ENCODE data around the gene ZNF780A. TPM values are rescaled to one million over a fixed set of nuclear protein-coding genes. Genes with fewer than 3 reads are reported as not detected.

Gene ZNF780A
- total RNA-seq, 1 experiment from 2014 or later, result 28.0 TPM

DNA sequence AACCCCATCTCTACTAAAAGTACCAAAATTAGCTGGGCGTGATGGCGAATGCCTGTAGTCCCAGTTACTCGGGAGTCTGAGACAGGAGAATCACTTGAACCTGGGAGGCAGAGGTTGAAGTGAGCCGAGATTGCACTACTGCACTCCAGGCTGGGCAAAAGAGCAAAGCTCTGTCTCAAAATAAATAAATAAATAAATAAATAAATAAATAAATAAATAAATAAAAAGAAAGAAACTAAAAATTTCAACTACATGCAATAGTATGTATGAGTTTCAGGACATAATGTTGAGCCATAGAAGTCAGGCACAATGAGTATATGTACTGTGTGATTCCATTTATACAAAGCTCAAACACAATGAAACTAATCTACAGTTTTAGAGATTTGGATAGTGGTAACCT, 12.9 kb upstream of the ZNF780A start:
- Histone ChIP-seq H3K9me3 (replicated peaks) (no peaks in the 10 kb centered on the region), H3K4me1 (no peaks in the 10 kb centered on the region), H3K27me3 (no peaks in the 10 kb centered on the region), H3K36me3 (no peaks in the 10 kb centered on the region), H3K27ac (no peak overlapping the region), H3K4me3 (no peak overlapping the region)
- DNase-seq, result no peak

DNA sequence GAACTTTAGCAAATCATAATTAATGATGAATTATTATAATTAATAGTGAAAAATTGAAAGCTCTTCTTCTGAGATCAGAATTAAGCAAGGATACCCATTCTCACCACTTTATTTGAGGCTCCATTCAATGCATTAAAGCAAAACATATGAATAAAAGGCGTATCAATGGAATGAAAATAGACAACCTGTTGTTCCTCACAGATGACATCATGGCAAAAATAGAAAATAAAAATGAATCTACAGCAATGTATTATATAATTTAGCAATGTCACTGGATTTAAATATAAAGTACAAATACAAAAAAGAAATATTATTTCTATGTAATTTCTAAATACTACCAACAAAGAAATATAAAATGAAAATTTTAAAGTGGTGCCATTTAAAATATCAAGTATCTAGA, 11.1 kb upstream of the ZNF780A start:
- no peaks in the 10 kb centered on the region for H3K4me1 ChIP-seq
- no peaks in the 10 kb centered on the region for H3K9me3 ChIP-seq (replicated peaks)
- no peaks in the 10 kb centered on the region for H3K36me3 ChIP-seq
- no peak overlapping the region for H3K27ac ChIP-seq
- no peak for DNase-seq
- H3K27me3 ChIP-seq, result no peaks in the 10 kb centered on the region
- no peak overlapping the region for H3K4me3 ChIP-seq

DNA sequence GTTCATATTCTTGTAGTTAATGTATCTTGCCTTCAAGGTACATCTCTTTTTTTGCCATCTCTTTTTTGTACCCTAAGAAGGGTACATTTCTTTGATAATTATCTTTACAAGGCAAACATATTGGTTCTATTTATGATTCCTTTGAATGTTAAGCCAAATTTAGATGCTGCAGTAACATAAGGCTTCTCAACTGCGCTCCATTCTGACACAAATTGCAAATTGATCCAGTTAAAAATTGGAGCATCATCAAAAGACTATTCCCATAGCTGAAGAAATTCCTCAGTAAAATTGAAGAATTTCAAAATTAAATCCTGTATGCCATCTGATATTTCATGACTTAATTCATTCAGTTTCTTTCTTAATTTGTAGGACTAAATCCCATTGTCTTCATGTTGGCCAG, 2.7 kb upstream of the ZNF780A start:
- no peaks in the 10 kb centered on the region; the same call in 1 of the 2 replicates for H3K36me3 ChIP-seq
- H3K4me3 ChIP-seq, result no peak overlapping the region
- H3K27me3 ChIP-seq, result no peaks in the 10 kb centered on the region
- H3K9me3 ChIP-seq (replicated peaks), result no peaks in the 10 kb centered on the region; the same call in 1 of the 2 replicates
- H3K4me1 ChIP-seq, result no peaks in the 10 kb centered on the region
- no peak for DNase-seq
- H3K27ac ChIP-seq, result no peak overlapping the region

DNA sequence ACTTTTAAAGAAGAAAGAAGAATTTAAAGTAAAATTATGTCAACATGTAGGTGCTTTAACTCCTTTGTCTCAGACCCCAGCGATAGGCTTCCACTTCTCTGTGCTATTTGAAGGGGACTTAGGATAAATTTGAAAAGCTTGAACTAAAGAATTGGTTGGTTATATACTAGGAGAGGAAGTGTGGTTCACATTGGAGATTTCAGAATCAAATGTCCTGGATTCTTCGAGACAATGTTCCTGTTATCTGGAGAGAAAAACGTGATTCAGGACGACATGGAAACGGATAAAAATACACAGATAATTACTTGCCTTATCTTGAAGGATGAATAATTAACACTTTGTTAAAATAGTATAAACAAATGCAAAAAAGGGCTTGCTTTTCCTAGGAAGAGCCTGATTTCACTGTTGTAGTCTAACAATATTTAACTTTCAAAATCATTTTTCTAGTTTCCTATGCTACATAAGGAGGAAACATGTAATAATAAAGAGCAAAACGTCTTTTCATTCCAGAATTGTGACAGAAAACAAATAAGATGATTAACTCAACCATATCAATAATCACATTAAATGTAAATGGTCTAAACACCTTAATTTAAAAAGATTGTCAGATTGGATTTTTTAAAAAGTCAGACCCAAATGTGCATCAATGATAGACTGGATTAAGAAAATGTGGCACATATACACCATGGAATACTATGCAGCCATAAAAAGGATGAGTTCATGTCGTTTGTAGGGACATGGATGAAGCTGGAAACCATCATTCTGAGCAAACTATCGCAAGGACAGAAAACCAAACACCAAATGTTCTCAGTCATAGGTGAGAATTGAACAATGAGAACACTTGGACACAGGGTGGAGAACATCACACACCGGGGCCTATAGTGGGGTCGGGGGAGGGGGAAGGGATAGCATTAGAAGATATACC, 724 bp upstream of the ZNF780A start:
- Histone ChIP-seq H3K27ac (peak overlapping the region; percentile 73), H3K36me3 (peaks cover 4% of the 10 kb centered on the region), H3K9me3 (replicated peaks) (no peaks in the 10 kb centered on the region; the same call in 1 of the 2 replicates), H3K4me3 (peak overlapping the region; percentile 75), H3K4me1 (no peaks in the 10 kb centered on the region), H3K27me3 (no peaks in the 10 kb centered on the region)
- DNase-seq, result no peak

DNA sequence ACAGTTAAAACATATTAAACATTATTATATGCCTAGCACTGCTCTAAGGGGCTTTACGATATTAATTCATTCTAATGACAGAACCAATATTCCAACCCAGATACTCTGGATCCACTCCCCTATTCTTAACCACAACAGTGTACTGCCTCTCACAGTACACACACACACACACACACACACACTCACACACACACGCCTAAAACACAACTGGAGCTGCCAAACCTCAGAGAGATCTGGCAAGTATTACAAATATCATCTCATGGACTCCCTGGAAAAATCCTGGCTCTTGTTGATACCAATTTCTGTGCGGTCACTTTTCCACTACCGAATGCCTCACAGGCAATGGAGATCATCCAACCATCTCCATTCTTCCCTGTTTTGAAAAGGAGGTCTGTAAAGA, 1.3 kb downstream of the ZNF780A start:
- Histone ChIP-seq H3K27me3 (no peaks in the 10 kb centered on the region), H3K4me3 (peak overlapping the region; percentile 75), H3K4me1 (no peaks in the 10 kb centered on the region), H3K36me3 (peaks cover 8% of the 10 kb centered on the region), H3K27ac (no peak overlapping the region), H3K9me3 (replicated peaks) (no peaks in the 10 kb centered on the region; the same call in 1 of the 2 replicates)
- DNase-seq, result peak in 1 of 2 experiments; percentile 13

DNA sequence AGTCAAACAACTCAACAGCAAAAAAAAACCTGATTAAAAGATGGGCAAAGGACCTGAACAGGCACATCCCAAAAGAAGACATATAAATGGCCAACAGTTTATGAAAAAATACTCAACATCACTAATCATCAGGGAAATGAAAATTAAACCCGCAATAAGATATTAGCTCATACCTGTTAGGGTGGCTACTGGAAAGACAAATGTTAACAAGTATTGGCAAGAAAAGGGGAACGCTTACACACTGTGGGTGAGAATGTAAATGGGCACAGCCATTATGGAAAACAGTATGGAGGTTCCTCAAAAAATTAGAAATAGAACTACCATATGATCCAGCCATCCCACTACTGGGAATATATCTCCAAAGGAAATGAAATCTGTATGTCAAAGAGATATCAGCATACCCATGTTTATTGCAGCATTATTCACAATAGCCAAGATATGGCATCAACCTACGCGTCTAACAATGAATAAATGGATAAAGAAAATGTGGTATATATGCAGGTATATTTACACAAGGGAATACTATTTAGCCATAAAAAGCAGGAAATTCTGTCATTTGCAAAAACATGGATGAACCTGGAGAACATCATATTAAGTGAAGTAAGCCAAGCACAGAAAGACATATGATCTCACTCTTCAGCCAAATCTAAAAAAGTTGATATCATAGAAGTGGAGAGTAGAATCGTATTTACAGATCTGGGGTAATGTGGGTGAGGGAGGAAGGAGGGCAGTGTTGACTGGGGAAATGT, 2.3 kb downstream of the ZNF780A start:
- Histone ChIP-seq H3K36me3 (peaks cover 8% of the 10 kb centered on the region; the same call in 1 of the 2 replicates), H3K4me3 (no peak overlapping the region), H3K27ac (no peak overlapping the region), H3K27me3 (no peaks in the 10 kb centered on the region), H3K9me3 (replicated peaks) (no peaks in the 10 kb centered on the region; the same call in 1 of the 2 replicates), H3K4me1 (no peaks in the 10 kb centered on the region)
- no peak for DNase-seq

DNA sequence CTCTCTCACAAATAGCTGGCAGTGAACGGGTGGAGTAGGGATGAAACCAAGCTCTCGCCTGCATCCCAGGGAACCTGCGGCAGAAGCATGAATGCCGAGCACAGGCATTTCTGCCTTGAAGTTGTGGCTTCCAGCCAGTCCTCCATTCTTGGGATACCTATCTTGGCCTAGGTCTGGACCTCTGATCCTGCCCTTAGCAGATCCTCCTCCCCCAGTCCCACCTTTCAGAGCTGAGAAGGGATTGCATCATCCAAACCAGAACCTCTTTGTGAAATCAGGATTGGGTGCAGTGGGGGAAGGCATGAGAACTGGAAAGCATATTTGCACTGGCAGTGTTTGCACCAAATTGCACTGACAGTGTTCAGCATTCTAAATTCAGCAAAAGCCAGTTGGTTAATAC, 5.8 kb downstream of the ZNF780A start:
- no peak for DNase-seq
- Histone ChIP-seq H3K27ac (no peak overlapping the region), H3K4me1 (no peaks in the 10 kb centered on the region)

DNA sequence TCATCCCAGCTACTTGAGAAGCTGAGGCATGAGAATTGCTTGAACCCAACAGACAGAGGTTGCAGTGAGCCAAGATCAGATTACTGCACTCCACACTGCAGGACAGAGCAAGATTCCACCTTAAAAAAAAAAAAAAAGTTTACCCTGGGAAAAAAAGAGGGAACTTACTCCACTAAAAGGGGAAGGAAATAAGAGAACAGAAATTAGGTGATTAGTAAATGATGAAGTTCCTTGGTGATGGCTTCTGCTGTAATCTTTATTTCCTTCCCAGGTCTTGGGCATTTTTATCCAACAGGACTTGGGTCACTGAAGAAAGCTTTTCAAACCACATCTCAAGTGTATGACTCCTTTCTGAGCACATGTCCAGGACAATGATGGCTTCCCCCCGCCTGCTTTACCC, 9.3 kb downstream of the ZNF780A start:
- H3K36me3 ChIP-seq, result peaks cover 60% of the 10 kb centered on the region
- H3K27ac ChIP-seq, result no peak overlapping the region
- no peak overlapping the region for H3K4me3 ChIP-seq
- H3K9me3 ChIP-seq (replicated peaks), result no peaks in the 10 kb centered on the region; the same call in none of the 2 replicates
- no peak for DNase-seq
- H3K4me1 ChIP-seq, result no peaks in the 10 kb centered on the region
- H3K27me3 ChIP-seq, result no peaks in the 10 kb centered on the region

More for the DNA sequence above, 5.8 kb downstream of the ZNF780A start:
- Histone ChIP-seq H3K36me3 (peaks cover 33% of the 10 kb centered on the region), H3K9me3 (replicated peaks) (no peaks in the 10 kb centered on the region; the same call in none of the 2 replicates), H3K4me3 (no peak overlapping the region), H3K27me3 (no peaks in the 10 kb centered on the region)

DNA sequence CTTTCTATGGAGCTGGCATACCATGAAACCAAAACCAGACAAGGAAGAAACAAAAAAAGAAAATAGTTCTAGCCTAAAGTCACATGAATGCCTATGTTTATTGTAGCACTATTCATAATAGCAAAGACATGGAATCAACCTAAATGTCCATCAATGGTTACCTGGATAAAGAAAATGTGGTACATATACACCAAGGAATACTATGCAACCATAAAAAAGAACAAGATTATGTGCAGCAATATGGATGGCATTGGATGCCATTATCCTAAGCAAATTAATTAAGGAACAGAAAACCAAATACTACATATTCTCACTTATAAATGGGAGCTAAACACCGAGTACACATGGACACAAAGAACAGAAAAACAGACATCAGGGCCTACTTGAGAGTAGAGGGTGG, 10.5 kb downstream of the ZNF780A start:
- Histone ChIP-seq H3K9me3 (replicated peaks) (peaks cover 2% of the 10 kb centered on the region), H3K27ac (no peak overlapping the region)

DNA sequence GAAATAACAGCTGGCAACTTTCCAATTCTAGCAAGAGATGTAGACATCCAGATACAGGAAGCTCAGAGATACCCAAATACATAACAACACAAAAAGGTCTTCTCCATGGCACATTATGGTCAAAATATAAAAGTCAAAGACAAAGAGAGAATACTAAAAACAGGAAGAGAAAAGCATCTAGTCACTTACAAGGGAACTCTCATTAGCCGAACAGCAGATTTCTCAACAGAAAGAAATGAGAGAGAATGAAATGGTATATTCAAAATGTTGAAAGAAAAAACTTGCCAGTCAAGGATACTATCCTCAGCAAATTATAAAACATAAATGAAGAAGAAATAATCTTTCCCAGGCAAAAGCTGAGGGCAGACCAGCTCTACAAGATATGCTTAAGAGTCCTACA, 12.4 kb downstream of the ZNF780A start:
- DNase-seq, result no peak
- H3K27me3 ChIP-seq, result no peaks in the 10 kb centered on the region
- H3K36me3 ChIP-seq, result peaks cover 85% of the 10 kb centered on the region
- no peak overlapping the region for H3K27ac ChIP-seq
- H3K4me1 ChIP-seq, result no peaks in the 10 kb centered on the region
- no peak overlapping the region for H3K4me3 ChIP-seq
- H3K9me3 ChIP-seq (replicated peaks), result peaks cover 13% of the 10 kb centered on the region

More for the DNA sequence above, 10.5 kb downstream of the ZNF780A start:
- no peak for DNase-seq
- peaks cover 71% of the 10 kb centered on the region for H3K36me3 ChIP-seq
- H3K27me3 ChIP-seq, result no peaks in the 10 kb centered on the region
- H3K4me3 ChIP-seq, result no peak overlapping the region
- no peaks in the 10 kb centered on the region for H3K4me1 ChIP-seq

DNA sequence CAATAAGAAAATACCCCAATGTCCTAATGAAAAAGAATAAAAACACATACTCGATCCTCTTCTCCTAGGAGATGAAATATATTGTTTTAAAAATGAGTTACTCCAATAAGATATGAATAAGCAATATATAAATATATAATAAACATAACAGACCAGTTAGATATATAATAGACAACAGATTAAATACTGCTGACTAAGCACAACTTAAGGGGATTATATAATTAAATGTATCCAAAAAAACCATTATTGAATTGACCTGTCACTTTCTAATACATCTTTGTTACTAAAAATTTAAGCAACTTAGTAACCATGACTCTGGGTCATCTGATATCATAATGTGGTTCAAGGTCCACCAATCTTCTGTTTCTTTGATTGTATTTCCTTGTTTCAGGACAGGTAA, 20.7 kb downstream of the ZNF780A start:
- peaks cover 22% of the 10 kb centered on the region for H3K36me3 ChIP-seq

DNA sequence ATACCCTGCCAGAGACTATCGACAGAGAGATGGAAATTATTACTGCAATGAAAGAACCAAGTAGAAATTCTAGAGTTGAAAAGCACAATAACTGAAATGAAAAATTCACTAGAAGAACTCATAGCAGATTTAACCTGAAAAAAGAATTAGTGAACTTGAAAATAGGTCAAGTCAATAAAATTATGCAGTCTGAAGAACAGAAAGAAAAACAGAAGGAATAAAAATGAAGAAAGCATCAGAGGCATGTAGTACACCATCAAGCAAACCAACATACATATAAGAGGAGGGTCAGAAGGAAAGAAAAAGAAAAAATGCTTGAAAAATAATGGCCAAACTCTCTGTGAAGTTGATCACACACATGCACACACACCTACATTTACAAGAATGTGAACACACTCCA, 31.1 kb downstream of the ZNF780A start:
- Histone ChIP-seq H3K27ac (no peak overlapping the region), H3K27me3 (no peaks in the 10 kb centered on the region)
- no peak for DNase-seq

More for the DNA sequence above, 20.7 kb downstream of the ZNF780A start:
- no peak overlapping the region for H3K27ac ChIP-seq
- no peaks in the 10 kb centered on the region for H3K27me3 ChIP-seq
- no peaks in the 10 kb centered on the region for H3K4me1 ChIP-seq
- no peak for DNase-seq
- H3K4me3 ChIP-seq, result no peak overlapping the region
- peaks cover 24% of the 10 kb centered on the region for H3K9me3 ChIP-seq (replicated peaks)

DNA sequence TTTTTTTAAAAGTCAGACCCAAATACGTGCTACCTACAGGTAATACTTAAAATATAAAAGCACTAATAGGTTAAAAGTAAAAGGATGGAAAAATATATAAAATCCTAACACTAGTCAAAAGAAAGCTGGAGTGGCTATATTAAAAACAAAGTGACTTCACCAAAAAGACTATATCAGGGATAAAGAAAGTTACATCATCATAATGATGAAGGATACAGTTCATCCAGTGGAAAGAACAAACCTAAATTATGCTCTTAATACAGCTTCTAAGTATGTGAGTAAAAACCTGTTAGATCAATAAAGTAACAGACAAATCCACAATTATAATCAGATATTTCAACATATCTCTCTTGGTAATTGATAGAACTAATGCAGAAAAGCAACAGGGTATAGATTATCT, 33.6 kb downstream of the ZNF780A start:
- Histone ChIP-seq H3K4me3 (peak overlapping the region; percentile 74), H3K4me1 (0 out of 2 replicates have a peak, but pooled peaks cover 3% of the 10 kb centered on the region), H3K36me3 (no peaks in the 10 kb centered on the region), H3K27me3 (no peaks in the 10 kb centered on the region), H3K27ac (no peak overlapping the region), H3K9me3 (replicated peaks) (peaks cover 12% of the 10 kb centered on the region)
- no peak for DNase-seq

More for the DNA sequence above, 31.1 kb downstream of the ZNF780A start:
- Histone ChIP-seq H3K36me3 (no peaks in the 10 kb centered on the region), H3K4me3 (no peak overlapping the region), H3K4me1 (no peaks in the 10 kb centered on the region), H3K9me3 (replicated peaks) (peaks cover 15% of the 10 kb centered on the region)

DNA sequence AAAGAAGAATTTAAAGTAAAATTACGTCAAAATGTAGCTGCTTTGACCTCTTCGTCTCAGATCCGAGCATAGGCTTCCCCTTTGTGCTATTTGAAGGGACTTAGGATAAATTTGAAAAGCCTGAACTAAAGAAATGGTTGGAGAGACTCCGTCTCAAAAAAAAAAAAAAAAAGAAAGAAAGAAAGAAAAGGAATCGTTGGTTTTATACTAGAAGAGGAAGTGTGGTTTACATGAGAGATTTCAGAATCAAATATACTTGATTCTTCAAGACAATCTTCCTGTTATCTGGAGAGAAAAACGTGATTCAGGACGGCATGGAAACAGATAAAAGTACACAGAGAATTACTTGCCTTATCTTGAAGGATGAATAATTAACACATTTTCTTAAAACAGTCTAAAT, 34.2 kb downstream of the ZNF780A start:
- Histone ChIP-seq H3K27ac (peak overlapping the region; percentile 54), H3K4me3 (peak overlapping the region; percentile 74), H3K36me3 (no peaks in the 10 kb centered on the region), H3K27me3 (no peaks in the 10 kb centered on the region), H3K9me3 (replicated peaks) (peaks cover 12% of the 10 kb centered on the region), H3K4me1 (0 out of 2 replicates have a peak, but pooled peaks cover 3% of the 10 kb centered on the region)
- DNase-seq, result peak in 1 of 2 experiments; percentile 17
